WERI-Rb-1 (cell line): ENCODE results near the gene TRRAP.

ENCODE experiments used
- DNase-seq: peaks from one replicate; pipeline ENCODE4 v3.0.0-alpha.2; 2020
- H3K27ac ChIP-seq: fragments of 250-450 bp; sonication (Bioruptor Pico); 2 replicates; pipeline ENCODE4 v1.5.1; 2020; ENCODE audit warnings: mild to moderate bottlenecking, moderate library complexity
- H3K27me3 ChIP-seq: fragments of 250-450 bp; sonication (Bioruptor Pico); 2 replicates; pipeline ENCODE4 v1.5.1; 2021; ENCODE audit warnings: mild to moderate bottlenecking, low read depth, moderate library complexity; ENCODE audit not compliant: insufficient read depth, severe bottlenecking
- H3K36me3 ChIP-seq: fragments of 250-450 bp; sonication (Bioruptor Pico); 2 replicates; pipeline ENCODE4 v1.5.1; 2020; ENCODE audit warnings: mild to moderate bottlenecking, moderate library complexity
- H3K4me3 ChIP-seq: 2 replicates; pipeline ENCODE4 v1.5.1; 2011; ENCODE audit warnings: low read depth, mild to moderate bottlenecking, control low read depth, low read length
- H3K9me3 ChIP-seq: fragments of 250-450 bp; sonication (Bioruptor Pico); 2 replicates; pipeline ENCODE4 v1.5.1; 2021; ENCODE audit warnings: mild to moderate bottlenecking, moderate library complexity; ENCODE audit not compliant: severe bottlenecking
- TF ChIP-seq, protein P1 (sequence below): IDR thresholded peaks from 2 replicates; pipeline ENCODE4 v1.5.1; 2011; ENCODE audit warnings: low read depth, mild to moderate bottlenecking, control low read depth, inconsistent platforms, low read length

The TRRAP gene

DNA sequence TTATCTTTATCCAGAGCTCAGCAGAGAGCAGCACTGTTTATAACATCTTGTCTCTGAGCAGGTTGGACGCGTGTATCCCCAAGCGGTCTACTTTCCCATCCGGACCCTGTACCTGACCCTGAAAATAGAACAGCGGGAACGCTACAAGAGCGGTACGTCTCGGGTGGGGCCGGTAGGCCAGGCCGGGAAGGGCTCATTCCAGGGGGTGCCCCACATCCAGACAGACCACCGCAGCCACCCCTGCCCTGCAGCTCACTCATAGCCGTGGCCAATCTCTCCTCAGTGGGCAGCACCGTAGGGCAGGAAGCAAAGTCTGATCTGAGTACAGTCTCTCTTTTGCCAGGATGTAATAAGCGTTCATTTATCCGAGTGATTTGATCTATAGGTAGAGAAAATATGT is 113.7 kb downstream of the TRRAP start:
- DNase-seq, result no peak
- Histone ChIP-seq H3K9me3 (no peaks in the 10 kb centered on the region), H3K27ac (no peak overlapping the region), H3K27me3 (no peaks in the 10 kb centered on the region), H3K36me3 (peaks cover 83% of the 10 kb centered on the region), H3K4me3 (no peak overlapping the region)
- TF ChIP-seq, protein P1, sequence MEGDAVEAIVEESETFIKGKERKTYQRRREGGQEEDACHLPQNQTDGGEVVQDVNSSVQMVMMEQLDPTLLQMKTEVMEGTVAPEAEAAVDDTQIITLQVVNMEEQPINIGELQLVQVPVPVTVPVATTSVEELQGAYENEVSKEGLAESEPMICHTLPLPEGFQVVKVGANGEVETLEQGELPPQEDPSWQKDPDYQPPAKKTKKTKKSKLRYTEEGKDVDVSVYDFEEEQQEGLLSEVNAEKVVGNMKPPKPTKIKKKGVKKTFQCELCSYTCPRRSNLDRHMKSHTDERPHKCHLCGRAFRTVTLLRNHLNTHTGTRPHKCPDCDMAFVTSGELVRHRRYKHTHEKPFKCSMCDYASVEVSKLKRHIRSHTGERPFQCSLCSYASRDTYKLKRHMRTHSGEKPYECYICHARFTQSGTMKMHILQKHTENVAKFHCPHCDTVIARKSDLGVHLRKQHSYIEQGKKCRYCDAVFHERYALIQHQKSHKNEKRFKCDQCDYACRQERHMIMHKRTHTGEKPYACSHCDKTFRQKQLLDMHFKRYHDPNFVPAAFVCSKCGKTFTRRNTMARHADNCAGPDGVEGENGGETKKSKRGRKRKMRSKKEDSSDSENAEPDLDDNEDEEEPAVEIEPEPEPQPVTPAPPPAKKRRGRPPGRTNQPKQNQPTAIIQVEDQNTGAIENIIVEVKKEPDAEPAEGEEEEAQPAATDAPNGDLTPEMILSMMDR, result no peak

DNA sequence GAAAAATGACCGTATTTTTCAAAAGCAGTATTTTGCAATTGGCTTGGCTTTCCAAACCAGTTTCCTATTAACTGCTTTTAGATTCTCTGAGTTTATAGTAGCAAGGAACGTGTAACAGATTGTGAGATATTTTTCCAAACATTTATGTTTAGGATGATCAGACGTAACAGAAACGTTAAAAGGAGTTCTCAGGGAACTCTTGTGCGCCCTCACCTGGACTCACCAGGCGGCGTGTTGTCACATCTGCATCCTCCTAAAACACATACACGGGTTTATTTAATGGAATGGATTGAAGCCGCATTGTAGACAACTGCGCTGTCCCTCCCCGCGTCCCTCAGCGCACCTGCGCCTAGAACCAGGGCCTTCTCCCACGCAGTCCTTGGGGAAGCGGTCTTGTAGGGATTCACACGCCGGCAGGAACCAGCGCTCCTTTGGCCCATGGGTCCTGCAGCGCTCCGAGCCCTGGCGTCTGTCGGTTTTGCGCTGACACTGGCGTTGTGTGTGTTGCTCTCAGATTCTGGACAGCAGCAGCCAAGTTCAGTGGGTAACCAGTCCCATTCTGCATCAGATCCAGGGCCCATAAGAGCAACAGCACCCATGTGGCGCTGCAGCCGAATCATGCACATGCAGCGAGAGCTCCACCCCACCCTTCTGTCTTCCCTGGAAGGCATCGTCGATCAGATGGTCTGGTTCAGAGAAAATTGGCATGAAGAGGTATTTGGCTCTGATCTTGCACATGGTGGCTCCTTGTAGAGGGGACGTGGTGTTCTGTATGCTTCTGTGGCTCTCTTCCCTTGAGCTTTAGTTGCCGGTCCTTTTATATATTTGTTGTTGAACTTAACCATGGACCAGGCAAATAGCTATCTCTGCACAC is 114.9 kb downstream of the TRRAP start:
- DNase-seq, result no peak
- H3K9me3 ChIP-seq, result no peaks in the 10 kb centered on the region
- H3K36me3 ChIP-seq, result peaks cover 88% of the 10 kb centered on the region
- no peak overlapping the region for H3K27ac ChIP-seq
- TF ChIP-seq, protein P1, result peak; percentile 37
- no peaks in the 10 kb centered on the region for H3K27me3 ChIP-seq
- no peak overlapping the region for H3K4me3 ChIP-seq

DNA sequence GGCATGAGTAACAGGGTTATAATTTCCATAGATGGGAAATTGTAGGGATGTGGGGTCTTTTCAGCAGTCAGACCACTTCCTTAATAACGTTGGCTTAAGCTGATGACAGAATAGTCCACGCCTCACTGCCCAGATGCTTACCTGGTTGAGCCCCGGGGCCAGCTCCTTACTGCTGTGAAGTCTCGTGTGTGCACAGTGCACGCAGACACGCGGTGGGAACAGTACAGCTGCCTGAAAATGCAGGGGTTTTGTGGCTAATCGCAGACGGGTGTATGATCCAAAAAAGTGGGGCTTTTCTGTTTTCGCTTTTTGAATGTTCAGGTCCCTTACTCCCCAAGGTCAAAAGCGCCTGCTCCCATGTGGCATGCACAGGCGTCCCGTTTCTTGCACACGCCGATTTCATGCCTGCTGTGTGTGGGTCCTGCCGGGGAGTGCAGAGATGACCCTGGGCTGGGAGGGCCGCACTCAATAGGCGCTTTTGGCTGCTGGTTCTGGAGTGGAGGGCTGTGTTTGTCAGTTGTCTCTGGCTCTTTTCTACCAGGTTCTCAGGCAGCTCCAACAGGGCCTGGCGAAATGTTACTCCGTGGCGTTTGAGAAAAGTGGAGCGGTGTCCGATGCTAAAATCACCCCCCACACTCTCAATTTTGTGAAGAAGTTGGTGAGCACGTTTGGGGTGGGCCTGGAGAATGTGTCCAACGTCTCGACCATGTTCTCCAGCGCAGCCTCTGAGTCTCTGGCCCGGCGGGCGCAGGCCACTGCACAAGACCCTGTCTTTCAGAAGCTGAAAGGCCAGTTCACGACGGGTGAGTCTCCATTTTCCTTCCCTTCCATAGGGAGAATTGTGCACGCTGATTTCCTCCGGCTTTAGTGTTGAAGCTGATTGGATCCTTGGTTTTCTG is 116.0 kb downstream of the TRRAP start:
- Histone ChIP-seq H3K27me3 (no peaks in the 10 kb centered on the region), H3K36me3 (peaks cover 86% of the 10 kb centered on the region), H3K27ac (no peak overlapping the region), H3K4me3 (no peak overlapping the region), H3K9me3 (no peaks in the 10 kb centered on the region)
- TF ChIP-seq, protein P1, result no peak
- DNase-seq, result no peak

DNA sequence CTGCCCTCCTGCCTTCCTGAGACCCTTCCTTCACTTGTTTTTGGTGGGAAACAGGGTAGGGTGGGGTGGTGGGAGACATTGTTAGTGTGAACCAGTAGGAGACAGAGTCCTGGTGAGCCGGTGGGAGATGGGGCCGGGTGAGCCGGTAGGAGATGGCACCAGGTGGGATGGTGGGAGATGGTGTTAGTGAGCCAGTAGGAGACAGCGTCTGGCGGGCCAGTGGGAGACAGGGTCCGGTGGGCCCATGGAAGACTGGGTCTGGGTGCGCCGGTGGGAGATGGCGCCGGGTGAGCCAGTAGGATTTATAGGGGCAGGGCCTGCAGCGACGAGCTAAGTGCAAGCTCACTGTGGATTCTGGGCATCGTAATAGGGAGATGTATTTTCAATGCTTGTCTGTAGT is 116.8 kb downstream of the TRRAP start:
- TF ChIP-seq, protein P1, result no peak

DNA sequence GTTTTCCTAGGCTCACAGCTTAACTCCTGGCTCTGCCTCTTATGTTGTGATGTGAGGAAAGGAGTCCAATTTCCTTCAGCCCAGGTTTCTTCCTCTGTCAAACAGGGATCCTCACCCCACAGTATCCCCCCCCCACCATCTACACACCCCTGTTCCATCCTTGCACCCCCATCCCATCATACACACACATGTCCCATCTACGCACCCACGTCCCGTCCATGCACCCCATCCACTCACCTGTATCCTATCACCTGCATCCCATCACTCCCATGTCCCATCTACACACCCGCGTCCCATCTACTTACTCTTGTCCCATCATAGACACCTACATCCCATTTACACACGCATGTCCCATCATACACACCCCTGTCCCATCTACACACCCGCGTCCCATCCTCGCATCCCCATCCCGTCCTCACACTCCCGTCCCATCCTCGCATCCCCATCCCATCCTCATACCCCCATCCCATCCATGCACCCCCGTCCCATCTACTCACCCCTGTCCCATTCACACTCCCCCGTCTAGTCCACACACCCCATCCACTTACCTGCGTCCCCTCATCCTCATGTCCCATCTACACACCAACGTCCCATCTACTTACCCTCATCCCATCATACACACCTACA is 117.3 kb downstream of the TRRAP start:
- Histone ChIP-seq H3K4me3 (no peak overlapping the region), H3K36me3 (peaks cover 84% of the 10 kb centered on the region), H3K27me3 (no peaks in the 10 kb centered on the region), H3K9me3 (no peaks in the 10 kb centered on the region), H3K27ac (no peak overlapping the region)
- TF ChIP-seq, protein P1, result no peak
- DNase-seq, result no peak

More for the DNA sequence above, 116.8 kb downstream of the TRRAP start:
- no peak overlapping the region for H3K4me3 ChIP-seq
- no peak for DNase-seq
- H3K27me3 ChIP-seq, result no peaks in the 10 kb centered on the region
- no peak overlapping the region for H3K27ac ChIP-seq
- no peaks in the 10 kb centered on the region for H3K9me3 ChIP-seq
- H3K36me3 ChIP-seq, result peaks cover 86% of the 10 kb centered on the region
